Measurements from ENCODE around the gene DHPS. TPM values are rescaled to one million over a fixed set of nuclear protein-coding genes. Genes with fewer than 3 reads are reported as not detected.

The DHPS gene
- total and polyA plus RNA-seq, 2 donors (not counting 3 experiments of a cell fraction or from before 2014, with no cell fraction given) = 68.4 to 90.1 TPM

DNA sequence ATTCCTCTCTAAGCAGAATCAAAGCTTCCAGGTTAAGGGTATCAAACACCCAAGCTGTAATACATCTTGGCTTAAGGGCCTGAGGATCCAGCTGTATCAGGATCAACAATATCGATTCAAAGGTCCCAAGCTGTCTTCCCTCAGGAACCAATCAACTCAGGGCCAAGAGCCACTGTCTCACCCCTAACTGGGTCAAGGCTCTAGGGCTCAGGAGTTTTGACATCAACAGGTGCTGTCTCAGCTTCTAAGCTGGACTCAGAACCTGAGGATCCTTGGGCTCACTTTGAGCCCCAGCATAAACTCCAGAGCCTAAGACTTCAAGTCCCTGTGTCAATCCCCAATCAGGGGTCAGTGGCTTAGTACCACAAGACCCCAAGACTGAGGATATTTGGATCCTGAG, 13.8 kb upstream of the DHPS start:
- dilution Hi-C loops (cut with MboI; ENCODE audit: extremely low pct_ligation_motif_present, low sequenced_read_pairs) (no loop called here), intact Hi-C loops (cut with micrococcal nuclease) (no loop called here)
- no peaks in the 10 kb centered on the region for H4K20me1 ChIP-seq (replicated peaks; ENCODE audit: control insufficient read depth, extremely low read depth, insufficient read depth, low read length)
- CTCF ChIA-PET = no interaction called here
- DNase-seq (ENCODE audit: low read depth, low spot score) (no peak), FAIRE-seq (no peak)
- peaks cover 15% of the 10 kb centered on the region for H3K4me1 ChIP-seq (ENCODE audit: control insufficient read depth, extremely low read depth, insufficient read depth, low read length)
- POLR2A ChIA-PET = no interaction called here
- H3K4me3 ChIP-seq (replicated peaks in 1 of 3; ENCODE audit: insufficient read depth in 1 of 3, low read depth in 1 of 3, low read length in 3 of 3) = peak overlapping the region in 2 of 3 experiments; percentile 16 to 56
- no peak overlapping the region for H3K27ac ChIP-seq (ENCODE audit: insufficient read depth, low read depth, low read length)
- peak overlapping the region; percentile 52 for H3K4me2 ChIP-seq (ENCODE audit: insufficient read depth, low read length)
- H3K27me3 ChIP-seq (ENCODE audit: control insufficient read depth in 2 of 2, insufficient read depth in 2 of 2, low read length in 2 of 2) = no peaks in the 10 kb centered on the region
- no peak overlapping the region for H3K9ac ChIP-seq (replicated peaks; ENCODE audit: extremely low read depth, insufficient read depth, low read length)
- no peak overlapping the region for H2AFZ ChIP-seq (ENCODE audit: low read depth, low read length)
- BruUV-seq (replicated peaks) = TSS peak; percentile 8
- no peaks in the 10 kb centered on the region for H3K9me3 ChIP-seq (replicated peaks; ENCODE audit: control insufficient read depth, insufficient read depth, low read length)
- no peaks in the 10 kb centered on the region for H3K79me2 ChIP-seq (ENCODE audit: control insufficient read depth, insufficient read depth, low read length)
- TF ChIP-seq GATA2 (IDR thresholded peaks at IDR 0.05; ENCODE audit: insufficient read depth, insufficient read length, low read depth, low read length) (no peak), MAX (IDR thresholded peaks at IDR 0.05; ENCODE audit: insufficient read depth, insufficient read length) (no peak), JUN (IDR thresholded peaks at IDR 0.05; ENCODE audit: borderline replicate concordance, insufficient read depth, insufficient read length, low read depth) (no peak), POLR2AphosphoS5 (IDR thresholded peaks at IDR 0.05; ENCODE audit: insufficient read depth, low read depth, low read length) (no peak), FOS (IDR thresholded peaks at IDR 0.05; ENCODE audit: borderline replicate concordance, insufficient read depth, low read length) (no peak), MYC (IDR thresholded peaks at IDR 0.05; ENCODE audit: low read depth, low read length) (no peak), CTCF (IDR thresholded peaks at IDR 0.05; ENCODE audit: extremely low read depth in 1 of 2, insufficient read depth in 1 of 2, low read depth in 1 of 2, low read length in 2 of 2) (no peak), POLR2A (IDR thresholded peaks at IDR 0.05; ENCODE audit: low read depth, low read length) (no peak), EZH2 (IDR thresholded peaks at IDR 0.05; ENCODE audit: borderline replicate concordance, low read depth, low read length, severe bottlenecking) (no peak)
- no peaks in the 10 kb centered on the region for H3K9me1 ChIP-seq (replicated peaks; ENCODE audit: control insufficient read depth, extremely low read depth, insufficient read depth, low read length)
- H3K36me3 ChIP-seq (ENCODE audit: control insufficient read depth in 2 of 2, extremely low read depth in 1 of 2, insufficient read depth in 2 of 2, low read length in 2 of 2) = peaks cover 3 to 9% of the 10 kb centered on the region in 2 experiments
